Measurements from ENCODE around the gene DNAJC18. TPM values are rescaled to one million over a fixed set of nuclear protein-coding genes. Genes with fewer than 3 reads are reported as not detected.

Gene DNAJC18
- total and polyA plus RNA-seq, 4 donors: 2.2 to 10.7 (median 8.7) TPM

- no peaks in the 10 kb centered on the region for H3K9me3 ChIP-seq (ENCODE audit: control insufficient read depth in 4 of 4, insufficient read depth in 3 of 4, low read length in 3 of 4)
- ATAC-seq (ENCODE audit: insufficient read depth, low FRiP score) (no peak), DNase-seq (no peak)
- 88% methylated on average over 6 of the region's 6 CpGs for WGBS, 2 donors
- H3K9ac ChIP-seq (ENCODE audit: insufficient read depth in 1 of 2, low read length in 2 of 2): no peak overlapping the region
- no peaks in the 10 kb centered on the region for H3K27me3 ChIP-seq (ENCODE audit: control insufficient read depth in 3 of 3, insufficient read depth in 3 of 3, low read length in 2 of 3)
- no peak for TF ChIP-seq CTCF (IDR thresholded peaks at IDR 0.05; ENCODE audit: control extremely low read depth, extremely low read depth)
- H3K27ac ChIP-seq (ENCODE audit: low read depth in 1 of 2, low read length in 1 of 2): no peak overlapping the region
- no peak overlapping the region for H3K4me3 ChIP-seq
- peaks cover 13 to 31% (median 21%) of the 10 kb centered on the region in 4 donors for H3K36me3 ChIP-seq (ENCODE audit: control insufficient read depth in 4 of 4, insufficient read depth in 4 of 4, low read length in 4 of 4)
- H3K4me1 ChIP-seq (ENCODE audit: control insufficient read depth in 5 of 5, insufficient read depth in 5 of 5, low read length in 5 of 5): peaks cover 0 to 4% (median 0%) of the 10 kb centered on the region in 5 donors
These were observed 77.4 kb downstream of the DNAJC18 start for GRCh38 chr5:139361835-139362429.

GRCh38 chr5:139360384-139360783 is 78.9 kb downstream of the DNAJC18 start:
- whole genome bisulfite sequencing, 2 donors: 91 to 93% methylated on average over 4 of the region's 4 CpGs
- Histone ChIP-seq H3K9ac (ENCODE audit: insufficient read depth in 1 of 2, low read length in 2 of 2) (no peak overlapping the region), H3K27me3 (ENCODE audit: control insufficient read depth in 3 of 3, insufficient read depth in 3 of 3, low read length in 2 of 3) (no peaks in the 10 kb centered on the region), H3K27ac (ENCODE audit: low read depth in 1 of 2, low read length in 1 of 2) (no peak overlapping the region), H3K4me1 (ENCODE audit: control insufficient read depth in 5 of 5, insufficient read depth in 5 of 5, low read length in 5 of 5) (peaks cover 0 to 4% (median 0%) of the 10 kb centered on the region in 5 donors), H3K36me3 (ENCODE audit: control insufficient read depth in 4 of 4, insufficient read depth in 4 of 4, low read length in 4 of 4) (peaks cover 8 to 19% (median 13%) of the 10 kb centered on the region in 4 donors), H3K4me3 (no peak overlapping the region), H3K9me3 (ENCODE audit: control insufficient read depth in 4 of 4, insufficient read depth in 3 of 4, low read length in 3 of 4) (no peaks in the 10 kb centered on the region)
- ATAC-seq (ENCODE audit: insufficient read depth, low FRiP score): no peak
- DNase-seq: no peak
- TF ChIP-seq CTCF (IDR thresholded peaks at IDR 0.05; ENCODE audit: control extremely low read depth, extremely low read depth): no peak

Small RNA genes within 50 kb of the gene (small RNA-seq; reads per million reads assigned to genes)
- gene RNU5B-4P (ENCODE audit: low replicate concordance): 0.39 reads per million, percentile 48 among the genes with 10 or more reads in this experiment

Other genes starting within 250 kb of the DNAJC18 start
- 10 to 100 TPM; 38.5 to 77.6 TPM for gene SIL1, start 241.2 kb downstream of the DNAJC18 start, total RNA-seq
- gene SIL1, start 241.2 kb downstream of the DNAJC18 start, polyA plus RNA-seq: 100 to 1,000 TPM in 1 of 2 donors, 10 to 100 TPM in 1; 79.2 to 109 TPM
- 100 to 1,000 TPM; 103 to 461 TPM for gene MATR3, start 145.8 kb downstream of the DNAJC18 start, total RNA-seq
- gene MATR3, start 145.8 kb downstream of the DNAJC18 start, polyA plus RNA-seq: 10 to 100 TPM; 89.9 to 96.7 TPM
- gene PAIP2, start 97.7 kb downstream of the DNAJC18 start, total RNA-seq: 10 to 100 TPM; 55.6 to 82.3 TPM
- gene PAIP2, start 97.7 kb downstream of the DNAJC18 start, polyA plus RNA-seq: 10 to 100 TPM; 58.9 to 83.1 TPM
- 1 to 10 TPM; 1.3 to 4.4 TPM for gene SLC23A1, start 56.2 kb downstream of the DNAJC18 start, total RNA-seq
- gene SLC23A1, start 56.2 kb downstream of the DNAJC18 start, polyA plus RNA-seq: under 1 TPM; 0.30 to 0.32 TPM
- 10 to 100 TPM; 12.2 to 14.8 TPM for gene MZB1, start 49.6 kb downstream of the DNAJC18 start, total RNA-seq
- gene MZB1, start 49.6 kb downstream of the DNAJC18 start, polyA plus RNA-seq: 10 to 100 TPM in 1 of 2 donors, 1 to 10 TPM in 1; 2.5 to 13.4 TPM
- 1 to 10 TPM in 1 of 2 donors, under 1 TPM in 1; 0.46 to 2.2 TPM for gene PROB1, start 44.4 kb downstream of the DNAJC18 start, total RNA-seq
- under 1 TPM; 0.33 to 0.98 TPM for gene PROB1, start 44.4 kb downstream of the DNAJC18 start, polyA plus RNA-seq
- 1 to 10 TPM; 4.2 to 5.8 TPM for gene SPATA24, start 35.4 kb downstream of the DNAJC18 start, total RNA-seq
- 10 to 100 TPM in 1 of 2 donors, 1 to 10 TPM in 1; 6.6 to 11.1 TPM for gene SPATA24, start 35.4 kb downstream of the DNAJC18 start, polyA plus RNA-seq
- gene ECSCR, start 23.2 kb upstream of the DNAJC18 start, total RNA-seq: 10 to 100 TPM; 46.2 to 46.7 TPM
- 10 to 100 TPM; 24.6 to 55.7 TPM for gene ECSCR, start 23.2 kb upstream of the DNAJC18 start, polyA plus RNA-seq
- gene SMIM33, start 31.5 kb upstream of the DNAJC18 start, total RNA-seq: not detected
- under 1 TPM in 1 of 2 donors, not detected in 1; 0.17 TPM for gene SMIM33, start 31.5 kb upstream of the DNAJC18 start, polyA plus RNA-seq
- 100 to 1,000 TPM; 144 to 204 TPM for gene STING1, start 43.2 kb upstream of the DNAJC18 start, total RNA-seq
- 100 to 1,000 TPM in 1 of 2 donors, 10 to 100 TPM in 1; 54.3 to 114 TPM for gene STING1, start 43.2 kb upstream of the DNAJC18 start, polyA plus RNA-seq
- 10 to 100 TPM; 89.6 to 92.8 TPM for gene UBE2D2, start 121.8 kb upstream of the DNAJC18 start, total RNA-seq
- gene UBE2D2, start 121.8 kb upstream of the DNAJC18 start, polyA plus RNA-seq: 10 to 100 TPM; 84.1 to 97.8 TPM
- gene CXXC5, start 208.8 kb upstream of the DNAJC18 start, total RNA-seq: 10 to 100 TPM; 26.5 to 39.8 TPM
- gene CXXC5, start 208.8 kb upstream of the DNAJC18 start, polyA plus RNA-seq: 10 to 100 TPM; 20.7 to 23.5 TPM